ENCODE results near the gene GPR151.

The GPR151 gene

GRCh38 chr5:146466521-146467349 lies 49.3 kb downstream of the GPR151 start:
- Histone ChIP-seq H3K4me3 (ENCODE audit: low read length) (no peak overlapping the region), H3K9ac (ENCODE audit: low read length) (no peak overlapping the region), H3K27me3 (ENCODE audit: control insufficient read depth, insufficient read depth, low read length) (no peaks in the 10 kb centered on the region), H3K4me1 (ENCODE audit: control insufficient read depth, insufficient read depth, low read length) (no peaks in the 10 kb centered on the region), H3K27ac (ENCODE audit: low read depth, low read length) (no peak overlapping the region), H3K36me3 (ENCODE audit: control insufficient read depth, insufficient read depth, low read length) (peaks cover 20% of the 10 kb centered on the region)

GRCh38 chr5:146463446-146463845 lies 52.5 kb downstream of the GPR151 start:
- H3K27ac ChIP-seq (ENCODE audit: low read depth, low read length), result no peak overlapping the region
- H3K27me3 ChIP-seq (ENCODE audit: control insufficient read depth, insufficient read depth, low read length), result no peaks in the 10 kb centered on the region
- H3K4me3 ChIP-seq (ENCODE audit: low read length), result no peak overlapping the region
- no peaks in the 10 kb centered on the region for H3K4me1 ChIP-seq (ENCODE audit: control insufficient read depth, insufficient read depth, low read length)
- peaks cover 10% of the 10 kb centered on the region for H3K36me3 ChIP-seq (ENCODE audit: control insufficient read depth, insufficient read depth, low read length)
- H3K9ac ChIP-seq (ENCODE audit: low read length), result no peak overlapping the region
